GM12864 (cell line): ENCODE measurements around the gene AGRN.
"Not testable (repeated sequence)": the region's sequence is repeated elsewhere in the genome, so short reads cannot be mapped to it uniquely, and the experiment has no call there.

ENCODE experiments used
- DNase-seq: peaks from one replicate; pipeline ENCODE4 v3.0.0-alpha.2; 2011; ENCODE audit warnings: low read depth
- H3K4me3 ChIP-seq: 2 replicates; pipeline ENCODE4 v1.5.1; 2011; ENCODE audit warnings: mild to moderate bottlenecking, low read depth, low read length, control low read depth
- TF ChIP-seq, protein P1 (sequence below): IDR thresholded peaks from 2 replicates; pipeline ENCODE4 v1.5.1; 2011; ENCODE audit warnings: low read depth, mild to moderate bottlenecking, moderate library complexity, low read length, control low read depth, inconsistent platforms; ENCODE audit errors: missing control alignments

AGRN gene

DNA sequence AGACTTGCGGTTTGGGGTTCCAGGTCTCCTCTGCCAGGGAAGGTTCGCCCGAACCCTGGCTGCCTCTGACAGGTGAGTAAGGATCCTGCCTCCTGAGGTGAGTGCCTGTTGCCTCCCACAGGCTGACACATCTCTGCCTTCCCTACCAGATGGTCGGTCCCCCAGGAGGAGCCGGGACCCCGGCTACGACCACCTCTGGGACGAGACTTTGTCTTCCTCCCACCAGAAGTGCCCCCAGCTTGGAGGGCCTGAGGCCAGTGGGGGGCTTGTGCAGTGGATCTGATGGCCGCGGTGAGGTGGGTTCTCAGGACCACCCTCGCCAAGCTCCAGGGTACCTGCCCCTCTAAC is 45.7 kb upstream of the AGRN start:
- H3K4me3 ChIP-seq = no peak overlapping the region
- DNase-seq = no peak
- TF ChIP-seq, protein P1, sequence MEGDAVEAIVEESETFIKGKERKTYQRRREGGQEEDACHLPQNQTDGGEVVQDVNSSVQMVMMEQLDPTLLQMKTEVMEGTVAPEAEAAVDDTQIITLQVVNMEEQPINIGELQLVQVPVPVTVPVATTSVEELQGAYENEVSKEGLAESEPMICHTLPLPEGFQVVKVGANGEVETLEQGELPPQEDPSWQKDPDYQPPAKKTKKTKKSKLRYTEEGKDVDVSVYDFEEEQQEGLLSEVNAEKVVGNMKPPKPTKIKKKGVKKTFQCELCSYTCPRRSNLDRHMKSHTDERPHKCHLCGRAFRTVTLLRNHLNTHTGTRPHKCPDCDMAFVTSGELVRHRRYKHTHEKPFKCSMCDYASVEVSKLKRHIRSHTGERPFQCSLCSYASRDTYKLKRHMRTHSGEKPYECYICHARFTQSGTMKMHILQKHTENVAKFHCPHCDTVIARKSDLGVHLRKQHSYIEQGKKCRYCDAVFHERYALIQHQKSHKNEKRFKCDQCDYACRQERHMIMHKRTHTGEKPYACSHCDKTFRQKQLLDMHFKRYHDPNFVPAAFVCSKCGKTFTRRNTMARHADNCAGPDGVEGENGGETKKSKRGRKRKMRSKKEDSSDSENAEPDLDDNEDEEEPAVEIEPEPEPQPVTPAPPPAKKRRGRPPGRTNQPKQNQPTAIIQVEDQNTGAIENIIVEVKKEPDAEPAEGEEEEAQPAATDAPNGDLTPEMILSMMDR = no peak

DNA sequence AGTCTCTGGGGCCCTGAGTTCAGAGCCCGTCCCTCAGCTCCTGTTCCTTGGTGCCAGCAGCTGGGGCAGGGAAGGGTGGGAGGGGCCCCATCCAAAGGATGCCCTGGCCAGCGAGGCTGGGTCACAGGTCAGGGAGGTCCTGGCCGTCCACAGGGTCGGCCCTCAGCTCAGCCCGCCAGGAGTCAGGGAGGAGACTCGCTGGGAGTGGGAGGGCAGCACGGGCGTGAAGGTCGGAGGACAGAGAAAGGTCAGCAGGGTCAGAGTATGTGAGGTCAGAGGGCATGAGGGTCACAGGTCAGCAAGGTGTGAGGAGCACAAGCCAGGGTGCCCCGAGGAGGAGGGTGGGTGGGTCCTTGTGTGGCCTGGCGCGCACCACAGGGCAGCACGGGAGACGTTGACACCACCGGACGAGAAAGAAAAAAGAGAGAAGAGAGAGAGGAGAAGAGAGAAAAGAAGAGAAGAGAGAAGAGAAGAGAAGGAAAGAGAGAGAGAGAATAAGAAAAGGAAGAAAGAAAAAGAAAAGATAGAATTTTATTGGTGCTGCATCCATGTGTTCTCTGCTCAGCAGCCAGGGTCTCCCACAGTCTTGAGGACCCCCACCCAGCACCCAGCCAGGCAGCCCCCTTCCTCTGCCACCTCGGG is 45.1 kb upstream of the AGRN start:
- DNase-seq = no peak
- TF ChIP-seq, protein P1 = no peak
- no peak overlapping the region for H3K4me3 ChIP-seq

DNA sequence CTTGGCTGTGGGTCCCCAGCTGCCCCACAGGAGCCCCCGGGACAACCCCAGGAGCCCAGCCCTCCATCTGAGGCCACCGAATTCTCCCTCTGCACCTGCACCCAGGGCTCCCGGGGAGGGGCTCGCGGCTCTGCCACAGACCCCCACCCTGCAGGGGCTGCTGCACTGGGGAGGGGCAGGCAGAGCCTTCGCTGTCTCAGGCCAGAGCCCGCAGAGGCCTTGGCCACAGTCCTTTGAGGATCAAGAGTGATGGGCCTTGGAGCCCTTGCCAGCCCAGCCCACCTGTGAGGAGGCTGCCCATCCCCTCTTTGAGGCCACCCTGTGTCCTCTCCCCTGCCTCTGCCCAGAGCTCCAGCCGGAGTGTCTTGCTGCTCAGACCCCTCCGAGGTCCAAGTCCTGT is 44.6 kb upstream of the AGRN start:
- DNase-seq = no peak
- TF ChIP-seq, protein P1 = no peak
- no peak overlapping the region for H3K4me3 ChIP-seq

DNA sequence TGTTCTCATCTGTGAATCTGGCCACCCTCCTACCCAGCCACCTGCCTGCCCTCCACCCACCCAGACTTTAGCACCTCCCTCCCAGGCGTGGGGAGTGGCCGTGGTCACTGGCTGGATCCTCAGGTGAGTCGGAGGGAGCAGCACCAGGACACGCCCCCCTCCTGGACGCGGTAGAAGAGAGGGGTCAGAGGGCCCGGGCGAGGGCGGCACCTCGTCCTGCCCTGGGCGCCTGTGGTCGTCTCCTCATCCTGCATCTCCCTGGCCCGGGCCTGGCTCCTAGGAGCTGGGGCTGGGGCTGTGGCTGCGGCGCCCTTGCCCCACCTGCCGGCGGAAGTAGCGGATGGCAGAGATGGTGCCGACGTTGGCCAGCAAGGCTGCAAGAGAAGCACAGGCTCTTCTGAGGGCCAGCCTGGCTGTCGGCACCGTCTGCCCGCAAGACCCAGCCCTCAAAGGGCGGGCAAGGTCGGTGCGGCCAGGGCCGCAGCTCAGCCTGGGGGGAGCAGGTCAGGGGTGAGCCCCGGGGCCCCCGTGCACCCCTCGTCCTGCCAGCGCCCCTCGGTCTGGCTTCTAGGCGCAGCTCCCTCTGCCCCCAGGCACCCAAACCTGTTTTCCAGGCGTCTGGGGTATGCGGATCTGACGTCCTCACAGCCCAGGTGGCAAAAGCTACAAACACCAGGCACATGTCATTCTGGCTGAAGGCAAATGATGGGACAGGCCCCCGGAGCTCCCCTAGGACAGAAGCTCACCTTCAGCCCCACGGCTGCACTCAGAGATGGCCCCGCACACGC is 43.8 kb upstream of the AGRN start:
- H3K4me3 ChIP-seq = peak overlapping the region; percentile 9; the same call in 1 of the 2 replicates
- TF ChIP-seq, protein P1 = peak; percentile 65
- no peak for DNase-seq

DNA sequence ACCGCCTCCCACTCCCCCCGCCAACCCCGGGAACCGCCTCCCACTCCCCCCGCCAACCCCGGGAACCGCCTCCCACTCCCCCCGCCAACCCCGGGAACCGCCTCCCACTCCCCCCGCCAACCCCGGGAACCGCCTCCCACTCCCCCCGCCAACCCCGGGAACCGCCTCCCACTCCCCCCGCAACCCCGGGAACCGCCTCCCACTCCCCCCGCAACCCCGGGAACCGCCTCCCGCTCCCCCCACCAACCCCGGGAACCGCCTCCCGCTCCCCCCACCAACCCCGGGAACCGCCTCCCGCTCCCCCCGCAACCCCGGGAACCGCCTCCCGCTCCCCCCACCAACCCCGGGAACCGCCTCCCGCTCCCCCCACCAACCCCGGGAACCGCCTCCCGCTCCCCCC is 43.1 kb upstream of the AGRN start:
- H3K4me3 ChIP-seq, DNase-seq: not testable (repeated sequence)

DNA sequence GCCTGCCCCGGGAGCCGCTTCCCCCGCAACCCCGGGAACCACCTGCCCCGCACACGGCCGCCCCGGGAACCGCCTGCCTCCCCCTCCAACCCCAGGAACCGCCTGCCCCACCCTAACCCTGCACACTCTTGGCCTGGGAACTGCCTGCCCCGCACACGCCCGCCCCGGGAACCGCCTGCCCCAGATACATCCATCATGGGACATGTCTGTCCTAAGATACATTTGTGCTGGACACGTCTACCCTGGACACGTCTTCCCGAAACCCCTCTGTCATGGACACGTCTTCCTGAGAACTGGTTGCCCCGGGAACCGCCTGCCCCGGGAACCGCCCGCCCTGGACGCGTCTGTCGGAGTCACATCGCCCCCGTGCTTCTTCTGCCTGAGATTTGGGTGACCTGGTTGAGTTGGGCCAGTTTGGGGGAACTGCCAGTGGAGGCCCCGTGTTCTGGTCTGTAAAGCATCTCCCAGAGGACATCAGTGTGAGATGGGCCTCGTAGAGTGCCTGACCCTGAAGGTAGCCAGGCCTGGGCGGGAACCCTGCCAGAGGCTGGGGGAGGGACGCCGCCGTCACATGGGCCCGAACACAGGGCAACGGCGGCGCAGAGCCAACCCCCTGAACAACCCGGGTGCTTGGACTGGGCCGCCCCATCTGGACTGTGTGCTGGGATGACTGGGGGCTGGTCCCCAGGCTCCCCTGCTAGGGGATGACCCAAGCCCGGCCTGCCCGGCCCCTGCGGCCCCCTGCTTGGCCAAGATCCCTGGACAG is 41.7 kb upstream of the AGRN start:
- TF ChIP-seq, protein P1 = no peak
- H3K4me3 ChIP-seq = no peak overlapping the region
- DNase-seq = no peak

DNA sequence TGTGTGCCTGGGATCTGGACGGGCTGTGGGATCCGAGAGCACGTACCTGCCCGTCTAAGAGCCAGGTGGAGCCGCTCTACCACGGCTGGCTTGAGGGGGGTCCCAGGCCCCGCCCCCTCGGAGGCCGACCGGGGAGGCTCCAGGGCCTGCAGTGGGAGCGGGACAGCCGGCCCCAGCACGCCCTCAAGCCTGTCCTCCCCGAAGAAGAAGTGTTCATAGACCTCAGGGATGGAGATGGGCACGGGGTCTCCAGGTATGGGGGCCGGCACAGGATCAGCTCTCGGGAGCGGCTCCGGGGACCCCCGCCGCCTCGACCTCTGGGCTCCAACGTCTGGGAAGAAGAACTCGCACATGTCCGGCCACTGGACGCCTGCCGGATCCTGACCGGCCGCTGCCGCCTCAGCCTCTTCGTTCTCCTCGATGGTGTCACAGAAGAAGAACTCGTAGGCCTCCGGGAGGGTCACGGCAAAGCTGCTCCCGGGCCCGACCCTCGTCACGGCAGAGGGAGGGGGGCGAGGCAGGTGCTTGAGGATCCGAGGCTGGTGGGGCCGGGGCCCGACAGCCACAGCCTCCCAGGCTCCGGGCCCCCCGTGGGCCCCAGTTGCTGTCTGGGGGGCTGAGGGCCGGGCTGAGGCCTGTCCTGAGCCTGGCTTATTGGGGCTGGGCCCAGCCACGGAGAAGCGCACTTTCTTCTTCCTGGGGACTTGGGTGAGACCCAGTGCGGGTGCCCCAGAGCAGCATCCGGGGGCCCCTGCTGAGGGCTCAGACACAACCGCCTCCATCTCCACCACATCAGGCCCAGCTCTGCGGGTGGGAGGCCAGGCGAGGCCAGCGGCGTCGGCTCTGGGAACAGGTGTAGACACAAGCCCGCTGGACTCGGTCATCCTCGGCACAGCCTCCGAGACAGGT is 40.8 kb upstream of the AGRN start:
- no peak for DNase-seq
- TF ChIP-seq, protein P1 = no peak

More for the DNA sequence above, 40.8 kb upstream of the AGRN start:
- no peak overlapping the region for H3K4me3 ChIP-seq
